HCT116 (cell line): Measurements from ENCODE around the gene RNPC3. TPM values are rescaled to one million over a fixed set of nuclear protein-coding genes. Genes with fewer than 3 reads are reported as not detected.
"Not testable (repeated sequence)": the region's sequence is repeated elsewhere in the genome, so short reads cannot be mapped to it uniquely, and the experiment has no call there.

Source experiments
- ATAC-seq: fragments of 200-7000 bp; cut with Tn5 transposase; 2 replicates; pipeline ENCODE4 v1.9.1; 2020; ENCODE audit warnings: mild to moderate bottlenecking, moderate library complexity
- BruUV-seq: library from RNA; stranded (reverse); fragments of 400-500 nt; replicated peaks from 2 replicates; lab custom pipeline; 2021; lab: Mats Ljungman, UMichigan
- CTCF ChIA-PET: fragments of 300-600 bp; sonication (Branson Sonifier 250); formaldehyde crosslinking; loops from one replicate; lab custom pipeline; 2021; ENCODE audit warnings: antibody characterized with exemption; lab: Charles Lee
- POLR2A ChIA-PET: fragments of 300-600, 350-600 bp; sonication (Branson Sonifier 250); formaldehyde crosslinking; loops from one replicate; lab custom pipeline; 2021; ENCODE audit warnings: antibody characterized with exemption; lab: Charles Lee
- RAD21 ChIA-PET, 2 experiments: fragments of 300-600 bp; sonication (Branson Sonifier 250); formaldehyde crosslinking; loops; one replicate each; lab custom pipeline; 2023; ENCODE audit warnings: low total read pairs in 2 of 2; ENCODE audit not compliant: uncharacterized antibody in 2 of 2, unreplicated experiment in 2 of 2, low non-redundant PET in 1 of 2; lab: Charles Lee
- DNase-seq: peaks from one replicate; pipeline ENCODE4 v3.0.0-alpha.2; 2010; ENCODE audit warnings: low read depth, low spot score
- H2AFZ ChIP-seq: fragments of 200-600 bp; shearing (Covaris generic), sonication (generic); 2 replicates; pipeline ENCODE4 v1.6.1; 2017; ENCODE audit warnings: low read depth, mixed run types, mixed read lengths, antibody characterized with exemption, low read length; ENCODE audit not compliant: poor library complexity, severe bottlenecking
- H3K27ac ChIP-seq: 2 replicates; pipeline ENCODE4 v1.5.1; 2012; ENCODE audit warnings: low read depth, low read length
- H3K27me3 ChIP-seq: fragments of 200-600 bp; sonication (generic); 2 replicates; pipeline ENCODE4 v1.6.1; 2016; ENCODE audit warnings: mixed run types, low read length, mixed read lengths; ENCODE audit not compliant: insufficient read depth
- H3K36me3 ChIP-seq, 2 experiments: fragments of 200-500 bp in 1 of 2; fragments of 200-600 bp in 1 of 2; sonication (Bioruptor generic) in 1 of 2; sonication (generic) in 1 of 2; 2 replicates each; pipeline versions ENCODE4 v1.5.1 to v1.6.1; 2014 to 2016; ENCODE audit warnings: low read length in 2 of 2, inconsistent platforms in 1 of 2, mixed read lengths in 1 of 2, mixed run types in 1 of 2; ENCODE audit not compliant: insufficient read depth in 2 of 2, control insufficient read depth in 1 of 2
- H3K4me1 ChIP-seq, 2 experiments: fragments of 200-600 bp in 1 of 2; sonication (generic) in 1 of 2; 2 replicates each; pipeline versions ENCODE4 v1.5.1 to v1.6.1; 2012 to 2017; ENCODE audit warnings: low read length in 2 of 2, inconsistent platforms in 1 of 2, mild to moderate bottlenecking in 1 of 2, mixed read lengths in 1 of 2, mixed run types in 1 of 2, moderate library complexity in 1 of 2; ENCODE audit not compliant: insufficient read depth in 2 of 2, control insufficient read depth in 1 of 2
- H3K4me2 ChIP-seq: fragments of 200-600 bp; sonication (generic); 2 replicates; pipeline ENCODE4 v1.6.1; 2017; ENCODE audit warnings: mixed run types, low read length, mixed read lengths
- H3K4me3 ChIP-seq, 2 experiments: fragments of 200-600 bp in 1 of 2; sonication (generic) in 1 of 2; replicated peaks in 1 of 2; 2 replicates each; pipeline ENCODE4 v1.5.1; 2011 to 2016; ENCODE audit warnings: low read length in 2 of 2, control low read depth in 1 of 2, low read depth in 1 of 2, mild to moderate bottlenecking in 1 of 2, mixed read lengths in 1 of 2, mixed run types in 1 of 2
- H3K79me2 ChIP-seq: fragments of 200-600 bp; sonication (generic); 2 replicates; pipeline ENCODE4 v1.6.1; 2017; ENCODE audit warnings: mild to moderate bottlenecking, mixed run types, low read length, moderate library complexity, mixed read lengths; ENCODE audit not compliant: insufficient read depth
- H3K9ac ChIP-seq: fragments of 200-600 bp; sonication (generic); 2 replicates; pipeline ENCODE4 v1.6.1; 2016; ENCODE audit warnings: low read length, mixed read lengths
- H3K9me2 ChIP-seq: fragments of 200-600 bp; sonication (generic), shearing (Covaris generic); 2 replicates; pipeline ENCODE4 v1.6.1; 2017; ENCODE audit warnings: mixed run types, mild to moderate bottlenecking, moderate library complexity; ENCODE audit not compliant: insufficient read depth
- H3K9me3 ChIP-seq, 2 experiments: fragments of 200-500 bp in 1 of 2; fragments of 200-600 bp in 1 of 2; sonication (Bioruptor generic) in 1 of 2; sonication (generic) in 1 of 2; 2 replicates each; pipeline ENCODE4 v1.6.1; 2014 to 2017; ENCODE audit warnings: low read length in 2 of 2, mixed read lengths in 2 of 2, inconsistent platforms in 1 of 2, low read depth in 1 of 2, mild to moderate bottlenecking in 1 of 2, mixed run types in 1 of 2, moderate library complexity in 1 of 2; ENCODE audit not compliant: control insufficient read depth in 1 of 2, insufficient read depth in 1 of 2
- H4K20me1 ChIP-seq: fragments of 200-600 bp; sonication (generic), shearing (Covaris generic); 2 replicates; pipeline ENCODE4 v1.6.1; 2017; ENCODE audit warnings: mixed run types, mild to moderate bottlenecking, moderate library complexity; ENCODE audit not compliant: insufficient read depth
- CBX3 ChIP-seq: IDR thresholded peaks from 2 replicates; pipeline ENCODE4 v1.6.1; 2012; ENCODE audit warnings: low read depth
- EZH2phosphoT487 ChIP-seq: fragments of 200-600 bp; IDR thresholded peaks from 2 replicates; pipeline ENCODE4 v1.6.1; 2018; ENCODE audit warnings: antibody characterized with exemption, borderline replicate concordance
- FOSL1 ChIP-seq: IDR thresholded peaks from 2 replicates; pipeline ENCODE4 v1.6.1; 2012; ENCODE audit warnings: low read depth
- RAD21 ChIP-seq: IDR thresholded peaks from 2 replicates; pipeline ENCODE4 v1.6.1; 2012; ENCODE audit warnings: low read depth, mild to moderate bottlenecking
- intact Hi-C: fragments of 100-400 bp; cut with micrococcal nuclease; formaldehyde crosslinking; loops from 2 replicates; pipeline ENCODE4 v1.10.0; 2022
- total RNA-seq: library from RNA; stranded (reverse); gene quantifications from one replicate; pipeline ENCODE4 v1.2.1, GENCODE V29; 2021; ENCODE audit not compliant: unreplicated experiment

The RNPC3 gene
- total RNA-seq, 1 experiment from 2014 or later: 11.1 TPM

DNA sequence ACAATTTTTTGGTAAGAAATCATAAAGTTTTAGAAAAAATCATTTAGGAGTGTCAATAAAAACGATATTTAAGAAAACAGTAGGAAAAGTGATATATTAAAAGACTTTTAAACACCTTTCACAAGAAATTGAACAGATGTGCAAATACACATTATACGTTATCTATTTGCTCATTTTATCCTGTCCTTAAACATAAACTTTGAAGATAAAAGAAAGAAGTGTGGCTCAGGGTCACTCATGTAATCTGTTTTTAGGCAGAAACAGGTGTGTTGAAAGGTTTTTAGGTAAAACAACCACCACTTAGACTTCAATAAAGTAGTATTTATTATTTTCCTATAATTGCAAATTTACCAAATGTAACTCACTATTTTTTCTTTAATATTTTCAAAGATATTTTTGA, 59.0 kb downstream of the RNPC3 start:
- POLR2A ChIA-PET: no interaction called here
- intact Hi-C loops: no loop called here

DNA sequence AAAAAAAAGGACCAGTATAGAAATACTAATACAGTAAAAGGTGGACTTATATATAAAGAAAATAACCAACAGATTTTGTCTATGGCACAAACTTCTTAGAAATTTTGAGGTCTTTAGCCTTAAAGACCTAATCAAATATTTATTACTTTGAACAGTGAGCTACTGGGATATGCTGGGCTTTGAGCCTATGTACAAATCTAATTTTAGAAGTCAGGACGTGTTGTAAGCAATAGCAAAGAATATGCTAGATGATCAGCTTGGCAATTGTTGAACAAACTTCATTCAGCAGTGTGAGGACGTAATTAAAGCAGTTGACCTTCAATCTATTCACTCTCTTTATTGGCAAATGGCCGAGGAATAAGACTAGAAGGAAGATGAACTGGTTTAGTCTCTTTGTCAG, 77.2 kb downstream of the RNPC3 start:
- H3K79me2 ChIP-seq, H3K9me2 ChIP-seq, H3K27me3 ChIP-seq, DNase-seq, H2AFZ ChIP-seq, intact Hi-C loops, RAD21 ChIA-PET, H3K36me3 ChIP-seq, CTCF ChIA-PET, ATAC-seq, H3K9ac ChIP-seq, H3K9me3 ChIP-seq, BruUV-seq, H3K27ac ChIP-seq, H3K4me1 ChIP-seq, H4K20me1 ChIP-seq, POLR2A ChIA-PET, H3K4me3 ChIP-seq, H3K4me2 ChIP-seq: not testable (repeated sequence)

More for the DNA sequence above, 59.0 kb downstream of the RNPC3 start:
- Histone ChIP-seq H4K20me1 (no peaks in the 10 kb centered on the region), H3K27ac (no peak overlapping the region), H3K4me1 (no peaks in the 10 kb centered on the region), H3K9me3 (no peaks in the 10 kb centered on the region), H3K9me2 (no peaks in the 10 kb centered on the region), H3K36me3 (no peaks in the 10 kb centered on the region), H3K27me3 (no peaks in the 10 kb centered on the region), H3K9ac (no peak overlapping the region), H2AFZ (no peak overlapping the region), H3K4me2 (no peak overlapping the region), H3K4me3 (no peak overlapping the region), H3K79me2 (no peaks in the 10 kb centered on the region)
- TF ChIP-seq CBX3 (no peak), EZH2phosphoT487 (no peak), FOSL1 (no peak), RAD21 (no peak)
- DNase-seq (no peak), ATAC-seq (no peak)
- ChIA-PET RAD21 (no interaction called here), CTCF (no interaction called here)
- BruUV-seq: no TSS peak

Other genes starting within 250 kb of the RNPC3 start
- 2.6 TPM for gene AMY2B, start 45.9 kb downstream of the RNPC3 start, total RNA-seq
- 0.42 TPM for gene AMY2A, start 91.7 kb downstream of the RNPC3 start, total RNA-seq
- gene AMY1A, start 130.1 kb downstream of the RNPC3 start, total RNA-seq: not detected
- not detected for gene AMY1B, start 170.5 kb downstream of the RNPC3 start, total RNA-seq
- gene AMY1C, start 224.2 kb downstream of the RNPC3 start, total RNA-seq: not detected